Suprapubic skin (tissue), 4 donors: Measurements from ENCODE around the gene TMEM167B. TPM values are rescaled to one million over a fixed set of nuclear protein-coding genes. Genes with fewer than 3 reads are reported as not detected.

Experiments used
- DNase-seq, 2 donors: peaks; one replicate each; pipeline ENCODE4 v3.0.0-alpha.2; 2019; ENCODE audit warnings: low spot score in 2 of 2
- H3K27ac ChIP-seq: fragments of 200-600 bp; sonication (generic); one replicate; pipeline ENCODE4 v1.5.1; 2019
- H3K27me3 ChIP-seq: fragments of 200-600 bp; sonication (generic); one replicate; pipeline ENCODE4 v1.5.1; 2019
- H3K36me3 ChIP-seq: fragments of 200-600 bp; sonication (generic); one replicate; pipeline ENCODE4 v1.5.1; 2019
- H3K4me1 ChIP-seq: fragments of 200-600 bp; sonication (generic); one replicate; pipeline ENCODE4 v1.5.1; 2019
- H3K4me3 ChIP-seq: fragments of 200-600 bp; sonication (generic); one replicate; pipeline ENCODE4 v1.5.1; 2019; ENCODE audit warnings: mild to moderate bottlenecking
- H3K9me3 ChIP-seq: fragments of 200-600 bp; sonication (generic); one replicate; pipeline ENCODE4 v1.5.1; 2019
- EP300 ChIP-seq: sonication (generic); formaldehyde crosslinking; IDR thresholded peaks from one replicate; pipeline ENCODE4 v1.6.1; 2017; ENCODE audit warnings: antibody characterized with exemption
- POLR2A ChIP-seq, 2 donors: fragments of 450-650 bp; IDR thresholded peaks; one replicate each; pipeline ENCODE4 v1.6.1; 2017; ENCODE audit warnings: antibody characterized with exemption in 2 of 2, mild to moderate bottlenecking in 2 of 2, moderate library complexity in 2 of 2
- POLR2AphosphoS5 ChIP-seq, 3 donors: sonication (generic); formaldehyde crosslinking; IDR thresholded peaks; one replicate each; pipeline ENCODE4 v1.6.1; 2017; ENCODE audit warnings: antibody characterized with exemption in 3 of 3
- WGBS: methylation state at CpG from one replicate; pipeline ENCODE4 v1.1.5; 2018; 5-methylcytosine and 5-hydroxymethylcytosine counted together
- total RNA-seq, 4 donors: library from RNA; depleted of rRNA; stranded (reverse); fragments of >200 nt; gene quantifications; one replicate each; pipeline ENCODE4 v1.1.0, GENCODE V29; 2016
- TF ChIP-seq, protein P1 (sequence below), 2 donors: fragments of 200-600 bp in 1 of 2; fragments of 450-650 bp in 1 of 2; sonication (generic) in 1 of 2; IDR thresholded peaks; one replicate each; pipeline ENCODE4 v1.5.1; 2016 to 2019; ENCODE audit warnings: antibody characterized with exemption in 2 of 2, mild to moderate bottlenecking in 1 of 2, moderate library complexity in 1 of 2

The TMEM167B gene
- total RNA-seq, 4 donors from 2014 or later = 28.2 to 35.1 (median 31.0) TPM

GRCh38 chr1:109111386-109112055, 21.0 kb downstream of the TMEM167B start:
- WGBS = 61% methylated on average over 5 of the region's 5 CpGs

DNA sequence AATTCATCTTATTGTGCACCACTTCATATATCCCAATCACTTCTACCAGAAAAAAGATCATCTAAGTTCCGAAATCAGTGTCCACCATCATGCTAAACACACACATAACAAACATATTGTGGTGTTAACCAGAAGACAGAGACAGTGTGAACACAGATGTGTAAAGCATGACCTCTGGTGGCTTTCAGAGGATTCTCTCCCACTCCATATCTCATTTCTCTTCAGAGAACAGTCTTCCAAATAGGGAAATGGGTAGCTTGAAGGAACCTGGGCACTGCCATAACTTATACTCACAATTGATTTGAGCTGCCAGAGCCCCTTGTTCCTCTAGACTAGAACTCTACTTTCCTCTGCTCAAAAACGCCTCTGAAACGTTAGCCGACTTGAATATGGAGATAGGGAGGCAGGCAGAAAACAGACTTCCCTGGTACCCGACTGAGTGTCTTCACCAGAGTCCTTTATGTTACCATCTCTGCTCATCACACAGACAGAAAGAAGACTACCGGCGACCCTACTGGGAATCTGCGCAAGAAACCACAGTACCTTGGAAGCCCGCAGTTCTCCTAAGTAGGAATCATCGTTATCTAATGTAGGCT, 21.6 kb downstream of the TMEM167B start:
- Histone ChIP-seq H3K4me3 (peak overlapping the region; percentile 50), H3K27ac (peak overlapping the region; percentile 2), H3K27me3 (peaks cover 19% of the 10 kb centered on the region), H3K36me3 (no peaks in the 10 kb centered on the region), H3K9me3 (no peaks in the 10 kb centered on the region), H3K4me1 (peaks cover 22% of the 10 kb centered on the region)
- 21% methylated on average over 10 of the region's 10 CpGs for WGBS
- DNase-seq = no peak
- no peak for TF ChIP-seq EP300
- TF ChIP-seq, protein P1, sequence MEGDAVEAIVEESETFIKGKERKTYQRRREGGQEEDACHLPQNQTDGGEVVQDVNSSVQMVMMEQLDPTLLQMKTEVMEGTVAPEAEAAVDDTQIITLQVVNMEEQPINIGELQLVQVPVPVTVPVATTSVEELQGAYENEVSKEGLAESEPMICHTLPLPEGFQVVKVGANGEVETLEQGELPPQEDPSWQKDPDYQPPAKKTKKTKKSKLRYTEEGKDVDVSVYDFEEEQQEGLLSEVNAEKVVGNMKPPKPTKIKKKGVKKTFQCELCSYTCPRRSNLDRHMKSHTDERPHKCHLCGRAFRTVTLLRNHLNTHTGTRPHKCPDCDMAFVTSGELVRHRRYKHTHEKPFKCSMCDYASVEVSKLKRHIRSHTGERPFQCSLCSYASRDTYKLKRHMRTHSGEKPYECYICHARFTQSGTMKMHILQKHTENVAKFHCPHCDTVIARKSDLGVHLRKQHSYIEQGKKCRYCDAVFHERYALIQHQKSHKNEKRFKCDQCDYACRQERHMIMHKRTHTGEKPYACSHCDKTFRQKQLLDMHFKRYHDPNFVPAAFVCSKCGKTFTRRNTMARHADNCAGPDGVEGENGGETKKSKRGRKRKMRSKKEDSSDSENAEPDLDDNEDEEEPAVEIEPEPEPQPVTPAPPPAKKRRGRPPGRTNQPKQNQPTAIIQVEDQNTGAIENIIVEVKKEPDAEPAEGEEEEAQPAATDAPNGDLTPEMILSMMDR (IDR thresholded peaks at IDR 0.05) = peak in 1 of 2 donors; percentile 18

More at GRCh38 chr1:109111386-109112055, 21.0 kb downstream of the TMEM167B start:
- no peak for DNase-seq
- Histone ChIP-seq H3K9me3 (no peaks in the 10 kb centered on the region), H3K27ac (no peak overlapping the region), H3K4me3 (no peak overlapping the region), H3K27me3 (peaks cover 19% of the 10 kb centered on the region), H3K36me3 (no peaks in the 10 kb centered on the region), H3K4me1 (peaks cover 22% of the 10 kb centered on the region)
- TF ChIP-seq POLR2A (IDR thresholded peaks at IDR 0.05) (no peak), POLR2AphosphoS5 (IDR thresholded peaks at IDR 0.05) (no peak), EP300 (no peak)
- TF ChIP-seq, protein P1 (IDR thresholded peaks at IDR 0.05) = no peak

DNA sequence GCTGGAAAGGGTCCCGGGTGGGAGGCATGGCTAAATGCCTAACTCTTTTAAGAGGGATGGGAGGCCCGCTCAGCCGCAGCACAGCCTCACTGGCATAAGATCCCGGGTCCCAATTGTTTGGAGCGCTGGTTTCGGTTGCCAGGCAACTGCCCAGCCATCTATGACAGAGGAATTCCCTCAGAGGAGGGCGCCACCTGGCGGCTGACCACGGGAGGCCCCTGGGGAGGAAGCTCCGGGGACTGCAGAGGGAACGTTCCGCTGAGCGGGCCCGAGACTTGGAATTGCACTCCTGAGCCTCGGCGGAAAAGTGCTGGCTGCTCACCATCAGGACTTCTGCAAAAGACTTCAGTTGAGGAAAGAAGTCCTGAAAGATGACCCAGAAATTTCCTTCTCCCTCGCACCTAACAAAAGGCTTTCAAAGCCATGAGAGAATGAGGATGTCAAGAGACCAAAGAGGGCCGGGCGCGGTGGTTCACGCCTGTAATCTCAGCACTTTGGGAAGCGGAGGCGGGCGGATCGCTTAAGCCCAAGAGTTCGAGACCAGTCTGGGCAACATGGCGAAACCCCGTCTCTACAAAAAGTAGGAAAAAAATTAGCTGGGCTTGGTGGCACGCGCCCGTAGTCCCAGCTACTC, 22.2 kb downstream of the TMEM167B start:
- Histone ChIP-seq H3K4me3 (peak overlapping the region; percentile 50), H3K27ac (peak overlapping the region; percentile 2), H3K9me3 (no peaks in the 10 kb centered on the region), H3K4me1 (peaks cover 22% of the 10 kb centered on the region), H3K27me3 (peaks cover 19% of the 10 kb centered on the region), H3K36me3 (no peaks in the 10 kb centered on the region)
- DNase-seq = peak; percentile 97 to 98
- TF ChIP-seq POLR2A (IDR thresholded peaks at IDR 0.05) (no peak), POLR2AphosphoS5 (IDR thresholded peaks at IDR 0.05) (peak in 1 of 3 donors; percentile 70)
- TF ChIP-seq, protein P1 (IDR thresholded peaks at IDR 0.05) = peak; percentile 87 to 96
- WGBS = 10% methylated on average over 25 of the region's 31 CpGs

GRCh38 chr1:109113590-109114341, 23.2 kb downstream of the TMEM167B start, which contains the start of gene ELAPOR1:
ELAPOR1 (plus strand) TSS chr1:109114115; CDS start chr1:109114184, 69 bp downstream.
- H3K4me1 ChIP-seq = peaks cover 22% of the 10 kb centered on the region
- TF ChIP-seq EP300 = no peak
- TF ChIP-seq POLR2AphosphoS5 (IDR thresholded peaks at IDR 0.05) = no peak
- TF ChIP-seq, protein P1 (IDR thresholded peaks at IDR 0.05) = no peak
- no peak for TF ChIP-seq POLR2A (IDR thresholded peaks at IDR 0.05)
- no peak within 1 kb of the TSS for H3K27ac ChIP-seq
- H3K9me3 ChIP-seq = no peaks in the 10 kb centered on the region
- DNase-seq = peak in 1 of 2 donors; percentile 78
- peaks cover 19% of the 10 kb centered on the region for H3K27me3 ChIP-seq
- H3K4me3 ChIP-seq = peak within 1 kb of the TSS; percentile 50
- no peaks in the 10 kb centered on the region for H3K36me3 ChIP-seq
- WGBS = 2% methylated on average over 43 of the region's 56 CpGs
